GM23338 (cell line): ENCODE data around the gene LENG9. TPM values are rescaled to one million over a fixed set of nuclear protein-coding genes. Genes with fewer than 3 reads are reported as not detected.

Experiments
- ATAC-seq: fragments of 200-7000 bp; cut with Tn5 transposase; 3 replicates; pipeline ENCODE4 v1.9.1; 2020
- DNase-seq: peaks from one replicate; pipeline ENCODE4 v3.0.0-alpha.2; 2015; ENCODE audit warnings: low spot score
- H2AFZ ChIP-seq: fragments of 200-600 bp; sonication (generic); 2 replicates; pipeline ENCODE4 v1.8.0; 2016; ENCODE audit warnings: antibody characterized with exemption, mild to moderate bottlenecking, moderate library complexity
- H3F3A ChIP-seq: fragments of 200-600 bp; sonication (generic); replicated peaks from 2 replicates; pipeline ENCODE4 v1.8.0; 2017; ENCODE audit warnings: antibody characterized with exemption, mixed run types, low read depth
- H3K27ac ChIP-seq: fragments of 200-600 bp; sonication (generic); 2 replicates; pipeline ENCODE4 v1.6.1; 2016; ENCODE audit warnings: low read depth
- H3K27me3 ChIP-seq: fragments of 200-600 bp; sonication (generic); 2 replicates; pipeline ENCODE4 v1.8.0; 2016; ENCODE audit warnings: mild to moderate bottlenecking, mixed run types, moderate library complexity; ENCODE audit not compliant: insufficient read depth
- H3K36me3 ChIP-seq: fragments of 200-600 bp; sonication (generic); 2 replicates; pipeline ENCODE4 v1.8.0; 2016; ENCODE audit warnings: mild to moderate bottlenecking; ENCODE audit not compliant: insufficient read depth
- H3K4me1 ChIP-seq: fragments of 200-600 bp; sonication (generic); 2 replicates; pipeline ENCODE4 v1.8.0; 2016; ENCODE audit warnings: mild to moderate bottlenecking, moderate library complexity; ENCODE audit not compliant: insufficient read depth
- H3K4me2 ChIP-seq: fragments of 200-600 bp; sonication (generic); 2 replicates; pipeline ENCODE4 v1.7.1; 2017; ENCODE audit warnings: mixed run types
- H3K4me3 ChIP-seq: fragments of 200-600 bp; sonication (generic); 2 replicates; pipeline ENCODE4 v1.6.1; 2016; ENCODE audit warnings: mixed run types
- H3K79me2 ChIP-seq: fragments of 200-600 bp; sonication (generic); replicated peaks from 2 replicates; pipeline ENCODE4 v1.8.0; 2017; ENCODE audit warnings: mild to moderate bottlenecking; ENCODE audit not compliant: insufficient read depth
- H3K9me2 ChIP-seq: fragments of 200-600 bp; sonication (generic); 2 replicates; pipeline ENCODE4 v1.8.0; 2017; ENCODE audit not compliant: insufficient read depth
- H4K20me1 ChIP-seq: fragments of 200-600 bp; sonication (generic); replicated peaks from 2 replicates; pipeline ENCODE4 v1.8.0; 2017; ENCODE audit warnings: mild to moderate bottlenecking; ENCODE audit not compliant: insufficient read depth
- H3K27ac Mint-ChIP-seq: 2 replicates; pipeline ENCODE4 v1.8.0; 2020; ENCODE audit warnings: inconsistent platforms, mild to moderate bottlenecking, moderate library complexity, mixed read lengths
- H3K27me3 Mint-ChIP-seq: 3 replicates; pipeline ENCODE4 v1.8.0; 2022; ENCODE audit warnings: low read depth, mild to moderate bottlenecking, moderate library complexity, mixed read lengths, inconsistent platforms; ENCODE audit not compliant: insufficient read depth, poor library complexity
- H3K36me3 Mint-ChIP-seq: 3 replicates; pipeline ENCODE4 v1.8.0; 2021; ENCODE audit warnings: low read depth, mild to moderate bottlenecking, inconsistent platforms, moderate library complexity, mixed read lengths
- H3K4me1 Mint-ChIP-seq: 3 replicates; pipeline ENCODE4 v1.8.0; 2020; ENCODE audit warnings: mild to moderate bottlenecking, inconsistent platforms, mixed read lengths
- H3K4me3 Mint-ChIP-seq: 3 replicates; pipeline ENCODE4 v1.8.0; 2021; ENCODE audit warnings: moderate library complexity, mild to moderate bottlenecking, inconsistent platforms, mixed read lengths
- H3K9me3 Mint-ChIP-seq: 3 replicates; pipeline ENCODE4 v1.8.0; 2020; ENCODE audit warnings: moderate library complexity, mild to moderate bottlenecking, inconsistent platforms, mixed read lengths
- CREB1 ChIP-seq: fragments of 250-450 bp; sonication (Bioruptor Pico); IDR thresholded peaks from 2 replicates; pipeline ENCODE4 v1.5.0; 2020; ENCODE audit warnings: low read depth, mild to moderate bottlenecking, moderate library complexity
- EZH2phosphoT487 ChIP-seq: fragments of 200-600 bp; sonication (generic); IDR thresholded peaks from one replicate; pipeline ENCODE4 v1.8.1; 2018; ENCODE audit warnings: antibody characterized with exemption; ENCODE audit not compliant: unreplicated experiment
- JUNB ChIP-seq: IDR thresholded peaks from one replicate; pipeline ENCODE4 v1.6.1; 2016; ENCODE audit warnings: antibody characterized with exemption; ENCODE audit not compliant: unreplicated experiment
- NANOG ChIP-seq: IDR thresholded peaks from 2 replicates; pipeline ENCODE4 v1.6.1; 2016; ENCODE audit warnings: antibody characterized with exemption, borderline replicate concordance
- POLR2AphosphoS5 ChIP-seq: IDR thresholded peaks from 2 replicates; pipeline ENCODE4 v1.6.1; 2016; ENCODE audit warnings: antibody characterized with exemption, low read depth
- ZNF331 ChIP-seq: fragments of 250-450 bp; sonication (Bioruptor Pico); IDR thresholded peaks from 2 replicates; pipeline ENCODE4 v1.5.0; 2020; ENCODE audit warnings: low read depth, mild to moderate bottlenecking, moderate library complexity
- polyA plus RNA-seq: library from polyadenylated mRNA; unstranded; fragments of >200 nt; fragmentation: Nextera tagmentation; extraction: Ambion mirVana; gene quantifications from 2 replicates; pipeline ENCODE4 v1.2.1, GENCODE V29; 2016
- total RNA-seq: library from RNA; depleted of rRNA; stranded (reverse); fragments of >200 nt; shearing (Covaris generic); gene quantifications from 2 replicates; pipeline ENCODE4 v1.2.3, GENCODE V29; 2014
- TF ChIP-seq, protein P1 (sequence below): IDR thresholded peaks from one replicate; pipeline ENCODE4 v1.6.1; 2018; ENCODE audit warnings: antibody characterized with exemption; ENCODE audit not compliant: unreplicated experiment
- TF ChIP-seq, protein P2 (sequence below), 2 experiments: fragments of 200-600 bp in 1 of 2; sonication (generic) in 1 of 2; conservative IDR thresholded peaks; 2 replicates each; pipeline versions ENCODE4 v1.5.1 to v1.6.1; 2016 to 2017; ENCODE audit warnings: antibody characterized with exemption in 2 of 2, low read depth in 2 of 2, mild to moderate bottlenecking in 2 of 2, moderate library complexity in 1 of 2
- TF ChIP-seq, protein P3 (sequence below): IDR thresholded peaks from 2 replicates; pipeline ENCODE4 v1.6.1; 2016; ENCODE audit warnings: antibody characterized with exemption

LENG9 gene
- total and polyA plus RNA-seq, 2 experiments from 2014 or later, result 0.26 to 6.4 TPM

DNA sequence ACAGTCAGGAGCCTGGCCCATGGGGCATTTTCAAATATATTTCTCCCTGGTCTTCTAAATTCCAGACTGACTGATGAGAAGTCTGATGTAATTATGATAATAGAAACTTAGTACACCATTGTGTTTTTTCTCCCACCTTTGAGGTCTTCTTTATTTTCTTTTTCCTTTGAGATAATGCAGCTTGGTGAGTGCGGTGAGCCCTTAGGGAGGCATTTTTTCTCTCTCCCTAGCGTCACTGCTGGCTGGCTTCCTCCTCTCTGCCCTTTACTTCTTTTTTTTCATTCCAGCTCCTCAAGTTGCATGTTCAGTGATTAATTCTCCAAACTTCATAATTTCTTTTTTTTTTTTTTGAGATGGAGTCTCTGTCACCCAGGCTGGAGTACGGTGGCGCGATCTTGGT is 22.3 kb upstream of the LENG9 start (continued):
- TF ChIP-seq, protein P1, sequence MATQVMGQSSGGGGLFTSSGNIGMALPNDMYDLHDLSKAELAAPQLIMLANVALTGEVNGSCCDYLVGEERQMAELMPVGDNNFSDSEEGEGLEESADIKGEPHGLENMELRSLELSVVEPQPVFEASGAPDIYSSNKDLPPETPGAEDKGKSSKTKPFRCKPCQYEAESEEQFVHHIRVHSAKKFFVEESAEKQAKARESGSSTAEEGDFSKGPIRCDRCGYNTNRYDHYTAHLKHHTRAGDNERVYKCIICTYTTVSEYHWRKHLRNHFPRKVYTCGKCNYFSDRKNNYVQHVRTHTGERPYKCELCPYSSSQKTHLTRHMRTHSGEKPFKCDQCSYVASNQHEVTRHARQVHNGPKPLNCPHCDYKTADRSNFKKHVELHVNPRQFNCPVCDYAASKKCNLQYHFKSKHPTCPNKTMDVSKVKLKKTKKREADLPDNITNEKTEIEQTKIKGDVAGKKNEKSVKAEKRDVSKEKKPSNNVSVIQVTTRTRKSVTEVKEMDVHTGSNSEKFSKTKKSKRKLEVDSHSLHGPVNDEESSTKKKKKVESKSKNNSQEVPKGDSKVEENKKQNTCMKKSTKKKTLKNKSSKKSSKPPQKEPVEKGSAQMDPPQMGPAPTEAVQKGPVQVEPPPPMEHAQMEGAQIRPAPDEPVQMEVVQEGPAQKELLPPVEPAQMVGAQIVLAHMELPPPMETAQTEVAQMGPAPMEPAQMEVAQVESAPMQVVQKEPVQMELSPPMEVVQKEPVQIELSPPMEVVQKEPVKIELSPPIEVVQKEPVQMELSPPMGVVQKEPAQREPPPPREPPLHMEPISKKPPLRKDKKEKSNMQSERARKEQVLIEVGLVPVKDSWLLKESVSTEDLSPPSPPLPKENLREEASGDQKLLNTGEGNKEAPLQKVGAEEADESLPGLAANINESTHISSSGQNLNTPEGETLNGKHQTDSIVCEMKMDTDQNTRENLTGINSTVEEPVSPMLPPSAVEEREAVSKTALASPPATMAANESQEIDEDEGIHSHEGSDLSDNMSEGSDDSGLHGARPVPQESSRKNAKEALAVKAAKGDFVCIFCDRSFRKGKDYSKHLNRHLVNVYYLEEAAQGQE, result no peak
- TF ChIP-seq, protein P2, sequence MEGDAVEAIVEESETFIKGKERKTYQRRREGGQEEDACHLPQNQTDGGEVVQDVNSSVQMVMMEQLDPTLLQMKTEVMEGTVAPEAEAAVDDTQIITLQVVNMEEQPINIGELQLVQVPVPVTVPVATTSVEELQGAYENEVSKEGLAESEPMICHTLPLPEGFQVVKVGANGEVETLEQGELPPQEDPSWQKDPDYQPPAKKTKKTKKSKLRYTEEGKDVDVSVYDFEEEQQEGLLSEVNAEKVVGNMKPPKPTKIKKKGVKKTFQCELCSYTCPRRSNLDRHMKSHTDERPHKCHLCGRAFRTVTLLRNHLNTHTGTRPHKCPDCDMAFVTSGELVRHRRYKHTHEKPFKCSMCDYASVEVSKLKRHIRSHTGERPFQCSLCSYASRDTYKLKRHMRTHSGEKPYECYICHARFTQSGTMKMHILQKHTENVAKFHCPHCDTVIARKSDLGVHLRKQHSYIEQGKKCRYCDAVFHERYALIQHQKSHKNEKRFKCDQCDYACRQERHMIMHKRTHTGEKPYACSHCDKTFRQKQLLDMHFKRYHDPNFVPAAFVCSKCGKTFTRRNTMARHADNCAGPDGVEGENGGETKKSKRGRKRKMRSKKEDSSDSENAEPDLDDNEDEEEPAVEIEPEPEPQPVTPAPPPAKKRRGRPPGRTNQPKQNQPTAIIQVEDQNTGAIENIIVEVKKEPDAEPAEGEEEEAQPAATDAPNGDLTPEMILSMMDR (conservative IDR thresholded peaks at IDR 0.05; ENCODE audit: low read depth in 2 of 2), result no peak

DNA sequence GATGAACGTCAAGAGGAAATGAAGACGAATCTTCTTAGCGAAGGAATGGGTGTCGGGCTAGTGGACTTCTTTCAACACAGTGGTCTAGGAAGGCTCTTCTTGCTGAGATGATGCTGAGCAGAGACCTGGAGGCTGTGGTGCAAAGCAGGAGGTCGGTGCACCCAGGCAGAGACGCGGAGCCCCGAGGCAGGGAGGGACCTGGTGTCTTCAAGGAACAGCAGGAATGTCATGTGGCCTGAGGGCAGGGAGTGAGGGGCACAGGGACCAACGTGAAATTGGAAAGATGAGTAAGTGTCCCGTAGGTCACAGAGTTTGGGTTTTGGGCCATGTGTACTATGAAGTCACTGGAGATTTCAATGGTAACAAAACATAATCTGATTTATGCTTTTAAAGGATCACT is 20.9 kb upstream of the LENG9 start:
- TF ChIP-seq ZNF331 (no peak), POLR2AphosphoS5 (no peak)
- Histone ChIP-seq H2AFZ (no peak overlapping the region), H4K20me1 (no peaks in the 10 kb centered on the region), H3K4me1 (no peaks in the 10 kb centered on the region), H3K27me3 (no peaks in the 10 kb centered on the region), H3K27ac (no peak overlapping the region), H3K4me2 (no peak overlapping the region), H3F3A (no peaks in the 10 kb centered on the region), H3K79me2 (no peaks in the 10 kb centered on the region), H3K9me2 (no peaks in the 10 kb centered on the region), H3K4me3 (no peak overlapping the region), H3K36me3 (no peaks in the 10 kb centered on the region)
- H3K4me1 Mint-ChIP-seq, result peaks cover 3% of the 10 kb centered on the region; the same call in 1 of the 3 replicates
- ATAC-seq (no peak), DNase-seq (no peak)
- no peak overlapping the region for H3K27ac Mint-ChIP-seq
- peaks cover 55% of the 10 kb centered on the region for H3K9me3 Mint-ChIP-seq
- peaks cover 2% of the 10 kb centered on the region for H3K27me3 Mint-ChIP-seq
- H3K4me3 Mint-ChIP-seq, result no peak overlapping the region
- H3K36me3 Mint-ChIP-seq, result peaks cover 11% of the 10 kb centered on the region; the same call in 1 of the 3 replicates

DNA sequence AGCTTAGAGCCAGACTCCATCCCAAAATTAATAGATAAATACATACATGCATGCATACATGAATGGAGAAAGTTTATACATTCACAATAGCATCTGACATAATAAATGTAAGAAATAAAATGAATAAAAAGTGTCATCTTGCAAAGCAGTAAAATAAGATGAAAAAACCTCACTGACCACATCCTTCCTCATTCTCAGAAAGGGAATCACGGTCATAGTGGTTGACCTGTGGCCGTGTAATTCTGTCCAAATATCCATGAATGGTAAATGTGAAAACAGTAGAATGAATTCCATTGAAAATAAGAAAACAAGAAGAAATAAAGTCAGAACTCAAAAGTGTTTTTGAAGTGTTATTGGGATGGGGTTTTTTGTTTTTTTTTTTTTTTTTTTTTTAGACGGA is 19.3 kb upstream of the LENG9 start:
- Mint-ChIP-seq H3K4me3 (no peak overlapping the region), H3K27ac (no peak overlapping the region), H3K9me3 (peaks cover 42% of the 10 kb centered on the region), H3K4me1 (peaks cover 7% of the 10 kb centered on the region; the same call in 1 of the 3 replicates), H3K27me3 (peaks cover 9% of the 10 kb centered on the region), H3K36me3 (peaks cover 6% of the 10 kb centered on the region; the same call in 1 of the 3 replicates)
- DNase-seq (no peak), ATAC-seq (no peak)
- Histone ChIP-seq H3K27me3 (no peaks in the 10 kb centered on the region), H3F3A (no peaks in the 10 kb centered on the region), H3K4me3 (no peak overlapping the region), H3K79me2 (no peaks in the 10 kb centered on the region), H3K36me3 (no peaks in the 10 kb centered on the region), H3K9me2 (no peaks in the 10 kb centered on the region), H4K20me1 (no peaks in the 10 kb centered on the region), H2AFZ (no peak overlapping the region), H3K27ac (no peak overlapping the region), H3K4me1 (no peaks in the 10 kb centered on the region), H3K4me2 (no peak overlapping the region)
- TF ChIP-seq, protein P3, sequence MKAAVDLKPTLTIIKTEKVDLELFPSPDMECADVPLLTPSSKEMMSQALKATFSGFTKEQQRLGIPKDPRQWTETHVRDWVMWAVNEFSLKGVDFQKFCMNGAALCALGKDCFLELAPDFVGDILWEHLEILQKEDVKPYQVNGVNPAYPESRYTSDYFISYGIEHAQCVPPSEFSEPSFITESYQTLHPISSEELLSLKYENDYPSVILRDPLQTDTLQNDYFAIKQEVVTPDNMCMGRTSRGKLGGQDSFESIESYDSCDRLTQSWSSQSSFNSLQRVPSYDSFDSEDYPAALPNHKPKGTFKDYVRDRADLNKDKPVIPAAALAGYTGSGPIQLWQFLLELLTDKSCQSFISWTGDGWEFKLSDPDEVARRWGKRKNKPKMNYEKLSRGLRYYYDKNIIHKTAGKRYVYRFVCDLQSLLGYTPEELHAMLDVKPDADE, result no peak
- TF ChIP-seq, protein P2 (conservative IDR thresholded peaks at IDR 0.05; ENCODE audit: low read depth in 2 of 2), result no peak
- TF ChIP-seq NANOG (no peak), JUNB (no peak), EZH2phosphoT487 (no peak), CREB1 (CRISPR knock-in tag) (no peak), POLR2AphosphoS5 (no peak)
